ENCODE measurements around the gene RRM2. TPM values are rescaled to one million over a fixed set of nuclear protein-coding genes. Genes with fewer than 3 reads are reported as not detected.

RRM2 gene
- total RNA-seq, 1 donor from 2014 or later, result 2.1 TPM

DNA sequence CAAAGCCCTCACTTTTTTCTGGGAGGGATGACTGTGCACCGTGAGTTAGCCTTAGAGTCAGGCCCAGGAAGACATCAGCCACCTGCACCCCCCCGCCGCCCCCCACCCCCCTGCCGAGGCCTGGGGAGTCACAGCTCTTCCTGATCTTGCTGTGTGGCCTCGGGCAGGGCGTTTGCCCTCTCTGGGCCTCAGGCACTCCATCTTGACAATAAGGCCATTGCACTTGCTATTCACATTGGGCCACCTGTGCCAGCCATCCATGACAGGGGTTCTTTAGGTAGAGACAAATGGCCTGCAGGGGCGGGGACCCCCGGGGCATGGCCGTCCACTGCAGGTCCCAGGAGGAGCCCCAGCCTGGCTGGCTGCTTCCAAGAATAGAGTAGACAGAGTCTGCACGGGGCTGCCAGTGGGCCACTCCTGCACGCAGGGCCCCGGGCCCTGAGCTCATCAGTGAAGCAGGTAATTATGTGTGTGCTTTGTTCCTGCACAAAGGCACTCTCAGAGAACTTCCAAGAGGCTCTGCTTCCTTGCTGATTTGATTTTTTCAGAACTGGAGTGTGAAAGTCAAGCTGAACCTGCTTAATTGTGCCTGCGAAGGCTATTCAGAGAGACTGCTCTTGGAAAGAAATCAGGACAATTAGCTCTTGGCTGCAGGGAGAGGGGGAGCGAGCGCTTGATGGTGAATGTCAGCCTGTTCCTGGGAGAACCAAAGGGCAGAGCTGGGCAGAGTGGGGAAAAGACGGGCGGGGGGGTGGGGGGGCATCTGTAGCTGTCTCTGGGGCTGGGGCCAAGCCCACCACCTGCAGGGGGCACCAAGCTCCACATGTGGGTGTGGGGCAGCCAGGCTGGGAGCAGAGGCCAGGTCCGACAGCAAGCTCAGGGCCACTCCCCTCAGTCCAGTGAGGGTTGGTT is 40.3 kb downstream of the RRM2 start:
- no peaks in the 10 kb centered on the region for H3K27me3 ChIP-seq (ENCODE audit: low read depth)
- H3K9me3 ChIP-seq (replicated peaks), result no peaks in the 10 kb centered on the region
- DNase-seq, result no peak
- TF ChIP-seq, protein P1, sequence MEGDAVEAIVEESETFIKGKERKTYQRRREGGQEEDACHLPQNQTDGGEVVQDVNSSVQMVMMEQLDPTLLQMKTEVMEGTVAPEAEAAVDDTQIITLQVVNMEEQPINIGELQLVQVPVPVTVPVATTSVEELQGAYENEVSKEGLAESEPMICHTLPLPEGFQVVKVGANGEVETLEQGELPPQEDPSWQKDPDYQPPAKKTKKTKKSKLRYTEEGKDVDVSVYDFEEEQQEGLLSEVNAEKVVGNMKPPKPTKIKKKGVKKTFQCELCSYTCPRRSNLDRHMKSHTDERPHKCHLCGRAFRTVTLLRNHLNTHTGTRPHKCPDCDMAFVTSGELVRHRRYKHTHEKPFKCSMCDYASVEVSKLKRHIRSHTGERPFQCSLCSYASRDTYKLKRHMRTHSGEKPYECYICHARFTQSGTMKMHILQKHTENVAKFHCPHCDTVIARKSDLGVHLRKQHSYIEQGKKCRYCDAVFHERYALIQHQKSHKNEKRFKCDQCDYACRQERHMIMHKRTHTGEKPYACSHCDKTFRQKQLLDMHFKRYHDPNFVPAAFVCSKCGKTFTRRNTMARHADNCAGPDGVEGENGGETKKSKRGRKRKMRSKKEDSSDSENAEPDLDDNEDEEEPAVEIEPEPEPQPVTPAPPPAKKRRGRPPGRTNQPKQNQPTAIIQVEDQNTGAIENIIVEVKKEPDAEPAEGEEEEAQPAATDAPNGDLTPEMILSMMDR (IDR thresholded peaks at IDR 0.05; ENCODE audit: borderline replicate concordance), result peak; percentile 40
- peaks cover 15% of the 10 kb centered on the region for H3K4me1 ChIP-seq
- H3K36me3 ChIP-seq, result no peaks in the 10 kb centered on the region
- no peak overlapping the region for H3K4me3 ChIP-seq
- no peak overlapping the region for H3K27ac ChIP-seq (replicated peaks)
- intact Hi-C loops (cut with micrococcal nuclease), result no loop called here

DNA sequence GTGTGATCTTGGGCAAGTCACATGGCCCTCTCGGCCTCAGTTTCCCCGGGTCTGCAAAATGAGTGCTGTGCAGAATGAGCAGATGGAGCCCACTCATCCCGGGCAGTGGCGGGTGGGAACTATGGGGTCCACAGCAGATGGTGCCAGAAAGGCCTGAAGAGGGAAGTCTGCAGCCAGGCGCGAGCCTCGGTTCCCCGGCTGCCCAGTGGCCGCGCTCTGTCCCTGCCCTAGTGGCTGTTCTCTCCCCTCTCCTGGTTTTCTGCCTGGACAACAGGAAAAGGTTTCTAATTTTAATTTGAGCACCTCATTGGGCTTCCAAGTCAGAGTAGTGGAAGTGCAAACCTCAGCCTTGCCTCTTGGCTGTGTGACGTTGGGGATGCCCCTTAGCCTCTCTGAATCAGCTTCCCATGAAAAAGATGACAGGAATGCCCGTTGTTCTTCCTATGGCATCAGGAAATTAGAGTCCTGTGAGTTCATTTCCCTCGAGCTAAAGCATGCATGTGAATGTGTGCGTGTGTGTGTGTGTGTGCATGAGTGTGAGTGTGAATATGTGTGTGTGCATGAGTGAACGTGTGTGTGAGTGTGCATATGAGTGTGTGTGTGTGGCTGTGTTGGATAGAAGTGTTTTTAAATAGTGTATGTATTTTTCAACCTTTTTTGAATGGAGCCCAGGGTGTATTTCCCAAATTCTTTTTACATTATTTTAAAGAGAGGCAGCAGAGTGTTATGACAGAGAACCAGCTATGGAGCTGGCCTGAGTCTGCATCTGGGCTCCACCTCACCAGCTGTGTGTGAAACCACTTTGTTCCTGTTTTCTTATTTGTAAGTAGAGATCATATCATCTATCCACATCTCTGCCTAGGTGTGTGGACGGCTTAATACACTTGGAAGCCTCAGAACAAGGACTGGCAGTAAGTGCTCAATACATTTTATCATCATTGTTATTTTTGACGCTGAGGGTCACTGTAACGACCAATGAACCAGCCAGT is 41.3 kb downstream of the RRM2 start:
- Histone ChIP-seq H3K4me3 (no peak overlapping the region), H3K9me3 (replicated peaks) (no peaks in the 10 kb centered on the region), H3K36me3 (no peaks in the 10 kb centered on the region), H3K27ac (replicated peaks) (no peak overlapping the region), H3K4me1 (peaks cover 15% of the 10 kb centered on the region), H3K27me3 (ENCODE audit: low read depth) (no peaks in the 10 kb centered on the region)
- TF ChIP-seq, protein P1 (IDR thresholded peaks at IDR 0.05; ENCODE audit: borderline replicate concordance), result peak; percentile 0
- intact Hi-C loops (cut with micrococcal nuclease), result no loop called here
- DNase-seq, result no peak

DNA sequence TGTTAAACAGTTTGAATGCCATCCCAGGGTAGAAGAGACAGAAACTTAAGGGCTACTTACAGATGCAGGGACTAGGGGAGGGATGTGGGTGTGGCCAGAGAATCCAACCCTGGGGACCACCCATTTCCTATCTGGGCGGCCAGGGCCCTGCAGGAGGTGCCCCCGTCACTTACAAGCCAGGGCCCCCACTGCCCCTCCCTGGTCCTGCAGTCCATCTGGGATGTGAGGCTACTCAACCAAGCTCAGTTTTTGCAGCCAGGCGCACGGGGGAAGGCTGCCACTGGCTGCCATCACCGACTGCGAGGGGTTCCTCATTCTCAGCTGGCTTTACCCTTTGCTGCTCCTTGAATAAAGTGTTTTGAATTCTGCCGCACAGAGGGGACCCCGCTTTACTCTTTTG is 42.1 kb downstream of the RRM2 start:
- Histone ChIP-seq H3K4me3 (no peak overlapping the region), H3K27me3 (ENCODE audit: low read depth) (no peaks in the 10 kb centered on the region), H3K27ac (replicated peaks) (no peak overlapping the region), H3K9me3 (replicated peaks) (no peaks in the 10 kb centered on the region), H3K36me3 (no peaks in the 10 kb centered on the region), H3K4me1 (peaks cover 14% of the 10 kb centered on the region)
- TF ChIP-seq, protein P1 (IDR thresholded peaks at IDR 0.05; ENCODE audit: borderline replicate concordance), result no peak
- DNase-seq, result no peak
- intact Hi-C loops (cut with micrococcal nuclease), result no loop called here

DNA sequence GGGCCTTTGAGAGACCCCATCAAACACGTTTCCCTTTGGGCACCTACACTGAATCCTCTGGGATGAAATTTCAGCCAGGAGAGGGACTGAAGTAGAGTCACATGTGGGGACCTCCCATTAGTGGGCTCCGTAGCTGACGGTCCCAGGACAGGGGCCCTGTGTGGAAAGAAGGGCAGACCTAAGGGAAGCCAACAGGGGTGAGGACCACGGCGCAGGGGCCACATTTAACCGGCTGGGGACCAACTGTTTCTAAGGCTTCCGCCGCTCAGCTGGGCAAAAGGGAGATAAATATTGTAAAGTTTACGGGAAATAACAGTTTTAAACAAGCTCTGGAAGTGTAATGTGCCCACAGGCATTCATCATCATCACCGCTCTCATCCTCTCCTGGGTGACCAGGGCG is 42.7 kb downstream of the RRM2 start:
- TF ChIP-seq, protein P1 (IDR thresholded peaks at IDR 0.05; ENCODE audit: borderline replicate concordance), result no peak
- Histone ChIP-seq H3K4me1 (peaks cover 9% of the 10 kb centered on the region), H3K9me3 (replicated peaks) (no peaks in the 10 kb centered on the region), H3K27ac (replicated peaks) (no peak overlapping the region), H3K27me3 (ENCODE audit: low read depth) (no peaks in the 10 kb centered on the region), H3K4me3 (no peak overlapping the region), H3K36me3 (no peaks in the 10 kb centered on the region)
- no peak for DNase-seq
- intact Hi-C loops (cut with micrococcal nuclease), result no loop called here

DNA sequence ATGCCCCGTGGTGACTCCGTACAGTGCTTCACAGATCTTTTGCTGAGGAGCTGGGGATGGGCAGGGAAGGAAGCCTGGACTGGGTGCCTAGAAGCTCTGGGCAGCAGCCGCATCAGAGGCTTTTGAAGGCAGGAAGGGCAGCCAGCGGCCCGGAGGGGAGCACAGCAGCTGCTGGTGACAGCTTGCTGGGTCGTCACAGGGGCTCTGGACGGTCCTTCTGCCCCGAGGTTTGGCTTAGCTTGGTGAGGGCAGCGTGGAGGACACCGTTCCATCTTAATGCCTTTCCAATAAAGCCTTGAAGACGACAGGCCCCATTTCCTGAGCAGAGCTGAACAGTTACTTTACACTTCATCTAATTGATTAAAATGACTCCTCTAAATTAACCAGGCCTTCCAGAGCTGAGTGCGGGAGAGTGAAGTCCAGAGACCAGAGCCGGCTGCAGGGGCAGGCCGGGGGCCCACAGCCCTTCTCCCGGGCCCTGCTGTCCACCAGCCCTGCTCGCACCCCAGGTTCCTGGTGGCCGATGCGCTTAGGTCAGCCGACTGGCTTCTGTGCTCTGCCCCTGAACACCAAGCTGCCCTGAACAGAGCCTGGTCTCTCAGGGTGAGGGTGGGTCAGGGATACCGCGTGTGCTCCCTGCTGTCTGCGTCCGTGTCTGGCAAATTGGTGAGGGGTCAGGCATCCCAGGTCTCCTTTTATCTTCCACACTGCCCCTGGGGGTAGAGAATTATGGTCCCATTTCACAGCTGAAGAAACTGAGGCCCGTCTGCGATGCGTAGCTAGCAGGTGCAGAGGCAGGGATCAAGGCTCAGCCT is 43.5 kb downstream of the RRM2 start:
- no peaks in the 10 kb centered on the region for H3K27me3 ChIP-seq (ENCODE audit: low read depth)
- no peak overlapping the region for H3K27ac ChIP-seq (replicated peaks)
- H3K9me3 ChIP-seq (replicated peaks), result no peaks in the 10 kb centered on the region
- H3K4me3 ChIP-seq, result no peak overlapping the region
- H3K4me1 ChIP-seq, result peaks cover 9% of the 10 kb centered on the region
- DNase-seq, result no peak
- intact Hi-C loops (cut with micrococcal nuclease), result no loop called here
- no peaks in the 10 kb centered on the region for H3K36me3 ChIP-seq
- TF ChIP-seq, protein P1 (IDR thresholded peaks at IDR 0.05; ENCODE audit: borderline replicate concordance), result no peak
